SK-N-MC (cell line): ENCODE results near the gene OLFM4.

Experiments used
- EZH2 ChIP-seq: fragments of 200-600 bp; sonication (generic); IDR thresholded peaks from one replicate; pipeline ENCODE4 v1.6.1; 2017; ENCODE audit warnings: antibody characterized with exemption
- POLR2AphosphoS5 ChIP-seq: IDR thresholded peaks from 2 replicates; pipeline ENCODE4 v1.6.1; 2012; ENCODE audit warnings: mild to moderate bottlenecking, low read depth, low read length, borderline replicate concordance

- TF ChIP-seq EZH2 (no peak), POLR2AphosphoS5 (no peak)
Observed at GRCh38 chr13:53043398-53043797, 14.8 kb downstream of the OLFM4 start.
